ENCODE data around the gene SCML1.

The SCML1 gene

GRCh38 chrX:17707731-17708130, 29.6 kb upstream of the SCML1 start:
- H3K36me3 ChIP-seq (ENCODE audit: insufficient read depth, low read length), result no peaks in the 10 kb centered on the region
- TF ChIP-seq CTCF (IDR thresholded peaks at IDR 0.05; ENCODE audit: borderline replicate concordance, extremely low read depth, low read length, poor library complexity, severe bottlenecking) (no peak), EZH2 (IDR thresholded peaks at IDR 0.05; ENCODE audit: borderline replicate concordance, low read depth, low read length, severe bottlenecking) (no peak)
- H3K4me1 ChIP-seq (ENCODE audit: insufficient read depth, low read length), result no peaks in the 10 kb centered on the region
- no peak overlapping the region for H3K4me3 ChIP-seq (ENCODE audit: low read depth in 1 of 2, low read length in 2 of 2)
- no peak overlapping the region for H2AFZ ChIP-seq (ENCODE audit: low read depth, low read length)
- ATAC-seq (ENCODE audit: insufficient read depth, low read depth) (no peak), DNase-seq (no peak)
- H3K4me2 ChIP-seq (ENCODE audit: insufficient read depth, low read length), result no peak overlapping the region
- H3K27ac ChIP-seq (ENCODE audit: low read length), result no peak overlapping the region
- no peaks in the 10 kb centered on the region for H4K20me1 ChIP-seq (ENCODE audit: insufficient read depth, low read length)
- H3K9me3 ChIP-seq (ENCODE audit: insufficient read depth, low read length, severe bottlenecking), result no peaks in the 10 kb centered on the region
- no peaks in the 10 kb centered on the region for H3K27me3 ChIP-seq (ENCODE audit: insufficient read depth, low read length, poor library complexity)
- H3K9ac ChIP-seq (ENCODE audit: low read depth, low read length), result no peak overlapping the region
- H3K79me2 ChIP-seq (ENCODE audit: insufficient read depth, low read length), result no peaks in the 10 kb centered on the region

GRCh38 chrX:17710871-17711301, 26.4 kb upstream of the SCML1 start:
- H3K4me3 ChIP-seq (ENCODE audit: low read depth in 1 of 2, low read length in 2 of 2), result no peak overlapping the region
- no peak overlapping the region for H3K9ac ChIP-seq (ENCODE audit: low read depth, low read length)
- no peak overlapping the region for H2AFZ ChIP-seq (ENCODE audit: low read depth, low read length)
- H3K79me2 ChIP-seq (ENCODE audit: insufficient read depth, low read length), result no peaks in the 10 kb centered on the region
- no peak for DNase-seq
- no peak for ATAC-seq (ENCODE audit: insufficient read depth, low read depth)
- no peak overlapping the region for H3K4me2 ChIP-seq (ENCODE audit: insufficient read depth, low read length)
- H4K20me1 ChIP-seq (ENCODE audit: insufficient read depth, low read length), result no peaks in the 10 kb centered on the region
- no peaks in the 10 kb centered on the region for H3K4me1 ChIP-seq (ENCODE audit: insufficient read depth, low read length)
- TF ChIP-seq EZH2 (IDR thresholded peaks at IDR 0.05; ENCODE audit: borderline replicate concordance, low read depth, low read length, severe bottlenecking), result no peak
- no peak for TF ChIP-seq CTCF (IDR thresholded peaks at IDR 0.05; ENCODE audit: borderline replicate concordance, extremely low read depth, low read length, poor library complexity, severe bottlenecking)
- no peaks in the 10 kb centered on the region for H3K36me3 ChIP-seq (ENCODE audit: insufficient read depth, low read length)
- no peak overlapping the region for H3K27ac ChIP-seq (ENCODE audit: low read length)
- no peaks in the 10 kb centered on the region for H3K9me3 ChIP-seq (ENCODE audit: insufficient read depth, low read length, severe bottlenecking)
- H3K27me3 ChIP-seq (ENCODE audit: insufficient read depth, low read length, poor library complexity), result no peaks in the 10 kb centered on the region

- no peaks in the 10 kb centered on the region for H3K4me1 ChIP-seq (ENCODE audit: insufficient read depth, low read length)
- H3K27ac ChIP-seq (ENCODE audit: low read length), result no peak overlapping the region
- H3K9ac ChIP-seq (ENCODE audit: low read depth, low read length), result no peak overlapping the region
- TF ChIP-seq EZH2 (IDR thresholded peaks at IDR 0.05; ENCODE audit: borderline replicate concordance, low read depth, low read length, severe bottlenecking) (no peak), CTCF (IDR thresholded peaks at IDR 0.05; ENCODE audit: borderline replicate concordance, extremely low read depth, low read length, poor library complexity, severe bottlenecking) (no peak)
- H2AFZ ChIP-seq (ENCODE audit: low read depth, low read length), result no peak overlapping the region
- H3K79me2 ChIP-seq (ENCODE audit: insufficient read depth, low read length), result no peaks in the 10 kb centered on the region
- ATAC-seq (ENCODE audit: insufficient read depth, low read depth) (no peak), DNase-seq (no peak)
- H3K4me2 ChIP-seq (ENCODE audit: insufficient read depth, low read length), result no peak overlapping the region
- H3K27me3 ChIP-seq (ENCODE audit: insufficient read depth, low read length, poor library complexity), result no peaks in the 10 kb centered on the region
- no peaks in the 10 kb centered on the region for H3K9me3 ChIP-seq (ENCODE audit: insufficient read depth, low read length, severe bottlenecking)
- no peaks in the 10 kb centered on the region for H4K20me1 ChIP-seq (ENCODE audit: insufficient read depth, low read length)
- H3K4me3 ChIP-seq (ENCODE audit: low read depth in 1 of 2, low read length in 2 of 2), result no peak overlapping the region
- no peaks in the 10 kb centered on the region for H3K36me3 ChIP-seq (ENCODE audit: insufficient read depth, low read length)
Observed at GRCh38 chrX:17713288-17713687, 24.0 kb upstream of the SCML1 start.

- H3K4me3 ChIP-seq (ENCODE audit: low read depth in 1 of 2, low read length in 2 of 2), result no peak overlapping the region
Observed at GRCh38 chrX:17718649-17719165, 18.6 kb upstream of the SCML1 start.

More at GRCh38 chrX:17718649-17719165, 18.6 kb upstream of the SCML1 start:
- DNase-seq (no peak), ATAC-seq (ENCODE audit: insufficient read depth, low read depth) (no peak)
- no peak for TF ChIP-seq EZH2 (IDR thresholded peaks at IDR 0.05; ENCODE audit: borderline replicate concordance, low read depth, low read length, severe bottlenecking)
- TF ChIP-seq CTCF (IDR thresholded peaks at IDR 0.05; ENCODE audit: borderline replicate concordance, extremely low read depth, low read length, poor library complexity, severe bottlenecking), result no peak
- Histone ChIP-seq H3K36me3 (ENCODE audit: insufficient read depth, low read length) (no peaks in the 10 kb centered on the region), H3K9me3 (ENCODE audit: insufficient read depth, low read length, severe bottlenecking) (no peaks in the 10 kb centered on the region), H2AFZ (ENCODE audit: low read depth, low read length) (no peak overlapping the region), H3K79me2 (ENCODE audit: insufficient read depth, low read length) (no peaks in the 10 kb centered on the region), H4K20me1 (ENCODE audit: insufficient read depth, low read length) (no peaks in the 10 kb centered on the region), H3K4me1 (ENCODE audit: insufficient read depth, low read length) (no peaks in the 10 kb centered on the region), H3K27ac (ENCODE audit: low read length) (no peak overlapping the region), H3K4me2 (ENCODE audit: insufficient read depth, low read length) (no peak overlapping the region), H3K27me3 (ENCODE audit: insufficient read depth, low read length, poor library complexity) (no peaks in the 10 kb centered on the region), H3K9ac (ENCODE audit: low read depth, low read length) (no peak overlapping the region)
